Subcutaneous adipose tissue (tissue), 4 donors: Measurements from ENCODE around the gene SMCO1. TPM values are rescaled to one million over a fixed set of nuclear protein-coding genes. Genes with fewer than 3 reads are reported as not detected.

Experiments
- total RNA-seq, 4 donors: library from RNA; depleted of rRNA; stranded (reverse); fragments of >200 nt; gene quantifications; one replicate each; pipeline ENCODE4 v1.1.0, GENCODE V29; 2016
- TF ChIP-seq, protein P1 (sequence below): fragments of 450-650 bp; IDR thresholded peaks from one replicate; pipeline ENCODE4 v1.5.1; 2016; ENCODE audit warnings: low read depth, mild to moderate bottlenecking, control low read depth, antibody characterized with exemption, moderate library complexity

SMCO1 gene
- total RNA-seq, 4 donors from 2014 or later = not detected

DNA sequence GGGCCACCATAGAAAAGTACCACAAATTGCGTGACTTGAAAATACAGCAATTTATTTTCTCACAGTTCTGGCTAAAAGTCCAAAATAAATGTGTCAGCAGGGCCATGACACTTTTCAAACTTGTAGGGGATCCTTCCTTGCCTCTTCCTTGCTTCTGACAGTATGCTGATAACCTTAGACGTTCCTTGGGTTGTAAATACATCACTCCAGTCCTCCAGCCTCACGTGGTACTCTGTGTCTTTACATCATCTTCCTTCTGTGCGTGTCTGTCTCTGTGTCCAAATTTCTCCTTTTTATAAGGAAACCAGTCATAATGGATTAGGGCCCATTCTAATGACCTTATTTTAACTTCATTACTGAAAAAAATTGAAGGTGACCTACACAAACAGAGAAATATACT lies 19.0 kb downstream of the SMCO1 start:
- TF ChIP-seq, protein P1, sequence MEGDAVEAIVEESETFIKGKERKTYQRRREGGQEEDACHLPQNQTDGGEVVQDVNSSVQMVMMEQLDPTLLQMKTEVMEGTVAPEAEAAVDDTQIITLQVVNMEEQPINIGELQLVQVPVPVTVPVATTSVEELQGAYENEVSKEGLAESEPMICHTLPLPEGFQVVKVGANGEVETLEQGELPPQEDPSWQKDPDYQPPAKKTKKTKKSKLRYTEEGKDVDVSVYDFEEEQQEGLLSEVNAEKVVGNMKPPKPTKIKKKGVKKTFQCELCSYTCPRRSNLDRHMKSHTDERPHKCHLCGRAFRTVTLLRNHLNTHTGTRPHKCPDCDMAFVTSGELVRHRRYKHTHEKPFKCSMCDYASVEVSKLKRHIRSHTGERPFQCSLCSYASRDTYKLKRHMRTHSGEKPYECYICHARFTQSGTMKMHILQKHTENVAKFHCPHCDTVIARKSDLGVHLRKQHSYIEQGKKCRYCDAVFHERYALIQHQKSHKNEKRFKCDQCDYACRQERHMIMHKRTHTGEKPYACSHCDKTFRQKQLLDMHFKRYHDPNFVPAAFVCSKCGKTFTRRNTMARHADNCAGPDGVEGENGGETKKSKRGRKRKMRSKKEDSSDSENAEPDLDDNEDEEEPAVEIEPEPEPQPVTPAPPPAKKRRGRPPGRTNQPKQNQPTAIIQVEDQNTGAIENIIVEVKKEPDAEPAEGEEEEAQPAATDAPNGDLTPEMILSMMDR = no peak

DNA sequence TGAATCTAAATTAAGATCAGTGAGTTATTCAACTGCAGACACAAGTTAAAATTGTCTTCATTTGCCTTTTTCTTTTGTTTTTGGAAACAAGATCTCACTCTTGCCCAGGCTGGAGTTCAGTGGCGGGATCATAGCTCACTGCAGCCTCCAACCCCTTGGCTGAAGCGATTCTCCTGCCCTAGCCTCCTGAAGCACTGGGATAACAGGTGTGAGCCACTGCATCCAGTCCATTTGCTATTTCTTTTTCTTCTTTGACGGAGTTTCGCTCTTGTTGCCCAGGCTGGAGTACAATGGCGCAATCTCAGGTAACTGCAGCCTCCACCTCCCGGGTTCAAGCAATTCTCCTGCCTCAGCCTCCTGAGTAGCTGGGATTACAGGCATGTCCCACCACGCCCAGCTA lies 21.9 kb downstream of the SMCO1 start:
- TF ChIP-seq, protein P1 = no peak

DNA sequence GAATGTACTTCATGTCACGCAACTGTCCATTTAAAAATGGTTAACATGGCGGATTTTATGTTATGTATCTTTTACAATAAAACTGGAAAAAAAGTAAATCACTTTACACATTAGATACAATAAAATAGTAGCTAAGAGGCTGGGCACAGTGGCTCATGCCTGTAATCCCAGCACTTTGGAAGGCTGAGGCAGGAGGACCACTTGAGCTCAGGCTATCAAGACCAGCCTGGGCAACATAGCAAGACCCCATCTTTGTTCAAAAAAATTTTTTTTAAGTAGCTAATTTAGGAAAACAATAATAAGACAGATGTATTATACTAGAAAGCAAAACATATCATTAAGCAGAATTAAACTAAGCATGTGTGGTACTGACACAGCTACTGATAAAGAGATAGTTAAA lies 23.1 kb downstream of the SMCO1 start:
- TF ChIP-seq, protein P1 = no peak

DNA sequence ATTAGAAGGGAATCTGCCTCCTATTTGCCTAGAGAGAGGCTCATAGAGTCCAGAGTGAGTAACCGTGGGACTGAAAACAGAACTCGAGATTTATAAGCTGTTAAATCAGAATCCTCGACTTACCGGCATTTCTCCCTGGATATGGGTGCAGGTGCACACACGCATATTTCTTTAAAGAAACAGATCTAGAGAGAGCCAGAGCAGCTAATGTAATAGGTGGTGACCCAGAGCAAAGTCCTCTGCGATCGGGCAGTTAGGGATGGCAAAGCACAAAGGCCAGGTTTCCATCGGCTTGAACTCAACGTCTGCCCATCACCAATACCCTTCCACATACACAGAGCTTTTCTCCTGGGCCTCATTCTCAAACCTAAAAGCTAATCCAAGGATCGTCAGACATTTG lies 25.4 kb downstream of the SMCO1 start:
- TF ChIP-seq, protein P1 = no peak

DNA sequence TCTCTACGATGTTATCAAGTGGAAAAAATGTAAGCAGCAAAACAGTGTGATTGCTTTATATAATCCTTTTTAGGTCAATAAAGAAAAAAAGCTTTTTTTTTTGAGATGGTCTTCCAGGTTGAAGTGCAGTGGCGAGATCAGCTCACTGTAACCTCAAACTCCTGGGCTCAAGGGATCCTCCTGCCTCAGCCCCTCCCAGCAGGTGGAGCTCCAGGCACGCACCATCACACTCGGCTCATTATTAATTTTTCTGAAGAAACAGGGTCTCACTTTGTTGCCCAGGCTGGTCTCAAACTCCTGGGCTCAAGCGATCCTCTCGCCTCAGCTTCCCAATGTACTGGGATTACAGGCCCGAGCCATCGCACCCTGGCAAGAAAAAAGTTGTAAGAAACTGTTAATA lies 28.9 kb downstream of the SMCO1 start:
- TF ChIP-seq, protein P1 = no peak

DNA sequence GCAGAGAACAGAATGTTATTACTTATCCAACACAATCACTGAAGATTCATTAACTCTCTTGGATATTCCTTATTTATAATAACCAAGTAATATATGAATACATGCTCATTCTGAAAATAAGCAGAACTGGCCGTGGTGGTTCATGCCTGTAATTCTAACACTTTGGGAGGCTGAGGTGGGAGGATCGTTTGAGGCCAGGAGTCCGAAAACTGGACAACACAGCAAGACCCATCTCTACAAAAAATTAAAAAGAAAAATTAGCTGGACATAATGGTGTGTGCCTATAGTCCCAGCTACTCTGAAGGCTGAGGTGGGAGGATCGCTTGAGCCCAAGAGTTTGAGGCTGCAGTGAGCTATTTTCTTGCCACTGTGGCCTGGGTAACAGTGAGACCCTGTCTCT lies 37.5 kb downstream of the SMCO1 start:
- TF ChIP-seq, protein P1 = no peak

DNA sequence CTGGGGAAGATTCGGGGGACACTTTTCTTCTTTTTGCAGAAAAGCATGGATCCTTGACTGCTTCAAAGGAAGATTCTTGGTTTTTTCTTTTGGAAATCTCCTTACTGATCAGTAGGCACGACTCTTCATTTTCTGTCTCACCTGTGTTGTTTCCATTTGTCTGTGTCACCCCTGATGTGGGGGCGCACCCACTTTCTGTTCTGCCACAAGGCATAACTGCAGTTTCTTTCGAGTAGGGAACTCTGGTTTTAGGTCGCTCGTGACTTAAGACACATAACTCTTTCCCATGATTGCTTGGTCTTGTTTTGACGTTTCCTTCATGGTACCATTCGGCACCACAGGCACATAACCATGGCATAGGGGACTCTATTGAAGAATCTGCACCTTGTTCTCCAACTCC lies 42.9 kb downstream of the SMCO1 start:
- TF ChIP-seq, protein P1 = no peak

DNA sequence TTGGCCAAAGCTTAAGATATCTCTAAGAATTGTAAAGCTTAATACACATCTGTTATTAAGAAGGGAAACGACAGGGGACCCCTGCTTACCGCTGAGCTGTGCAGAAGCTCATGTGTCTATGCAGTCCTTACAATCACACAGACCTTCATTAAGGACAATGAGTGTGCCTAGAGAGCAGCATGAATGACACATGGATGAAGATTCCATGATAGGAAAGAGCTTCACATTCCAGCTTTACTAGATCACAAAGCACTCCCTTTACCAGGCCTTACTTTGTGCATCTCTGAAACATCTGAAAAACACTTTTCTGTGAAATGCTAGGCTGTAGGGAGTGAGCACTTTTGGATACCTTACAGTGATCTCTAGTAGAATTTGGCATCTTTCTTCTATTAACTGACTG lies 43.6 kb downstream of the SMCO1 start:
- TF ChIP-seq, protein P1 = no peak
